Measurements from ENCODE around the gene KCNK1.

The KCNK1 gene

GRCh38 chr1:233613252-233614172 lies at the start of gene KCNK1:
TSS of gene KCNK1 (plus strand) at chr1:233614106. CDS start at chr1:233614172, 66 bp downstream.
- Histone ChIP-seq H3K9ac (ENCODE audit: low read length) (peak within 1 kb of the TSS; percentile 75), H4K20me1 (ENCODE audit: insufficient read depth, low read length) (no peaks in the 10 kb centered on the region), H3K4me2 (ENCODE audit: low read length) (peak within 1 kb of the TSS; percentile 76), H3K36me3 (replicated peaks; ENCODE audit: low read depth, low read length) (no peaks in the 10 kb centered on the region), H3K27me3 (ENCODE audit: low read depth, low read length) (no peaks in the 10 kb centered on the region), H3K9me3 (ENCODE audit: insufficient read depth, low read length) (no peaks in the 10 kb centered on the region), H3K4me3 (ENCODE audit: low read length) (peak within 1 kb of the TSS; percentile 90), H3K79me2 (ENCODE audit: low read length) (peaks cover 16% of the 10 kb centered on the region), H3K4me1 (ENCODE audit: low read length) (peaks cover 39% of the 10 kb centered on the region), H3K27ac (ENCODE audit: low read length) (peak within 1 kb of the TSS; percentile 37; the same call in 1 of the 2 replicates), H2AFZ (ENCODE audit: low read depth, low read length) (peak within 1 kb of the TSS; percentile 76)
- TF ChIP-seq, protein P1, sequence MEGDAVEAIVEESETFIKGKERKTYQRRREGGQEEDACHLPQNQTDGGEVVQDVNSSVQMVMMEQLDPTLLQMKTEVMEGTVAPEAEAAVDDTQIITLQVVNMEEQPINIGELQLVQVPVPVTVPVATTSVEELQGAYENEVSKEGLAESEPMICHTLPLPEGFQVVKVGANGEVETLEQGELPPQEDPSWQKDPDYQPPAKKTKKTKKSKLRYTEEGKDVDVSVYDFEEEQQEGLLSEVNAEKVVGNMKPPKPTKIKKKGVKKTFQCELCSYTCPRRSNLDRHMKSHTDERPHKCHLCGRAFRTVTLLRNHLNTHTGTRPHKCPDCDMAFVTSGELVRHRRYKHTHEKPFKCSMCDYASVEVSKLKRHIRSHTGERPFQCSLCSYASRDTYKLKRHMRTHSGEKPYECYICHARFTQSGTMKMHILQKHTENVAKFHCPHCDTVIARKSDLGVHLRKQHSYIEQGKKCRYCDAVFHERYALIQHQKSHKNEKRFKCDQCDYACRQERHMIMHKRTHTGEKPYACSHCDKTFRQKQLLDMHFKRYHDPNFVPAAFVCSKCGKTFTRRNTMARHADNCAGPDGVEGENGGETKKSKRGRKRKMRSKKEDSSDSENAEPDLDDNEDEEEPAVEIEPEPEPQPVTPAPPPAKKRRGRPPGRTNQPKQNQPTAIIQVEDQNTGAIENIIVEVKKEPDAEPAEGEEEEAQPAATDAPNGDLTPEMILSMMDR (IDR thresholded peaks at IDR 0.05; ENCODE audit: low read depth, low read length), result no peak
- TF ChIP-seq EZH2phosphoT487 (IDR thresholded peaks at IDR 0.05; ENCODE audit: low read depth), result no peak

DNA sequence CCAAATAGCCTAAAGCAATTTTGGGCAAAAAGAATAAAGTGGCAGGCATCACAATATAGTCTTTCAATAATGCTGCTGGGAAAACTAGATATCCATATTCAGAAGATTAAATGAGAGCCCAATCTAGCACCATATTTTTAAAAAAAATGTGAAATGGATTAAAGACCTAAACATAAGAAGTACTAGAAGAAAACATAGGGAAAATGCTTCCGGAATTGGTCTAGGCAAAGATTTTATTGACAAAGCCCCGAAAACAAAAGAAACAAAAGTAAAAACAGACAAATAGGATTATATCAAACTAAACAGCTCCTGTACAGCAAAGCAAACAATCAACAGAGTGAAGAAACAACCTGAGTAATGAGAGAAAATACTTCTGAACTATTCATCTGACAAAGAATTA lies 48.6 kb upstream of the KCNK1 start:
- no peak for TF ChIP-seq EZH2phosphoT487 (IDR thresholded peaks at IDR 0.05; ENCODE audit: low read depth)
- TF ChIP-seq, protein P1 (IDR thresholded peaks at IDR 0.05; ENCODE audit: low read depth, low read length), result no peak
- no peaks in the 10 kb centered on the region for H3K36me3 ChIP-seq (replicated peaks; ENCODE audit: low read depth, low read length)
- H3K79me2 ChIP-seq (ENCODE audit: low read length), result no peaks in the 10 kb centered on the region
- H3K9ac ChIP-seq (ENCODE audit: low read length), result no peak overlapping the region
- H3K27ac ChIP-seq (ENCODE audit: low read length), result no peak overlapping the region
- peaks cover 22% of the 10 kb centered on the region for H3K9me3 ChIP-seq (ENCODE audit: insufficient read depth, low read length)
- H2AFZ ChIP-seq (ENCODE audit: low read depth, low read length), result no peak overlapping the region
- H4K20me1 ChIP-seq (ENCODE audit: insufficient read depth, low read length), result no peaks in the 10 kb centered on the region
- H3K4me3 ChIP-seq (ENCODE audit: low read length), result no peak overlapping the region
- H3K27me3 ChIP-seq (ENCODE audit: low read depth, low read length), result 0 out of 2 replicates have a peak, but pooled peaks cover 2% of the 10 kb centered on the region
- H3K4me2 ChIP-seq (ENCODE audit: low read length), result no peak overlapping the region
- no peaks in the 10 kb centered on the region for H3K4me1 ChIP-seq (ENCODE audit: low read length)

DNA sequence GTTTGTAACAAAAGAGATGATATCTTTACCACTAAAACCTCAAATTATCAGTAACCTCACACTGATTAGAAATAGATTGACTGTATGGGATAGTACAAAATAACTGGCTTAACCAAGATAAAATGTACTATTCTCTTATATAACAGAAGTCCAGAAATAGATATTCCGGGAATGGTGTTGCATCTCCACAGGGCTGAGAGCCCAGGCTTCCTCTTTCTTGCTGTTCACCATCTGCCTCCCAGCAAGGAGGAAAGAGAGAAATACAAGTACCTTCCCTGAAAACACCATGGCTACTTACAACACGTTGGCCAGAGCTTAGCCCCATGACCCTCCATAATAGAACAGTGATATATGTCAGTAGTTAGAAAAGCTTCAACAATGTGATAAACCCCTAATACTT lies 47.0 kb upstream of the KCNK1 start:
- no peak overlapping the region for H3K9ac ChIP-seq (ENCODE audit: low read length)
- H3K36me3 ChIP-seq (replicated peaks; ENCODE audit: low read depth, low read length), result no peaks in the 10 kb centered on the region
- no peaks in the 10 kb centered on the region for H3K4me1 ChIP-seq (ENCODE audit: low read length)
- H3K27ac ChIP-seq (ENCODE audit: low read length), result no peak overlapping the region
- H4K20me1 ChIP-seq (ENCODE audit: insufficient read depth, low read length), result no peaks in the 10 kb centered on the region
- no peak overlapping the region for H2AFZ ChIP-seq (ENCODE audit: low read depth, low read length)
- H3K9me3 ChIP-seq (ENCODE audit: insufficient read depth, low read length), result peaks cover 11% of the 10 kb centered on the region
- H3K4me2 ChIP-seq (ENCODE audit: low read length), result no peak overlapping the region
- H3K27me3 ChIP-seq (ENCODE audit: low read depth, low read length), result 0 out of 2 replicates have a peak, but pooled peaks cover 3% of the 10 kb centered on the region
- H3K4me3 ChIP-seq (ENCODE audit: low read length), result no peak overlapping the region
- H3K79me2 ChIP-seq (ENCODE audit: low read length), result no peaks in the 10 kb centered on the region
- no peak for TF ChIP-seq EZH2phosphoT487 (IDR thresholded peaks at IDR 0.05; ENCODE audit: low read depth)
- TF ChIP-seq, protein P1 (IDR thresholded peaks at IDR 0.05; ENCODE audit: low read depth, low read length), result no peak

GRCh38 chr1:233569636-233570035 lies 44.3 kb upstream of the KCNK1 start:
- H3K9ac ChIP-seq (ENCODE audit: low read length), result no peak overlapping the region
- no peaks in the 10 kb centered on the region for H3K9me3 ChIP-seq (ENCODE audit: insufficient read depth, low read length)
- H3K27me3 ChIP-seq (ENCODE audit: low read depth, low read length), result 0 out of 2 replicates have a peak, but pooled peaks cover 3% of the 10 kb centered on the region
- no peak overlapping the region for H2AFZ ChIP-seq (ENCODE audit: low read depth, low read length)
- no peaks in the 10 kb centered on the region for H4K20me1 ChIP-seq (ENCODE audit: insufficient read depth, low read length)
- H3K4me1 ChIP-seq (ENCODE audit: low read length), result no peaks in the 10 kb centered on the region
- no peaks in the 10 kb centered on the region for H3K36me3 ChIP-seq (replicated peaks; ENCODE audit: low read depth, low read length)
- TF ChIP-seq, protein P1 (IDR thresholded peaks at IDR 0.05; ENCODE audit: low read depth, low read length), result no peak
- TF ChIP-seq EZH2phosphoT487 (IDR thresholded peaks at IDR 0.05; ENCODE audit: low read depth), result no peak
- H3K79me2 ChIP-seq (ENCODE audit: low read length), result no peaks in the 10 kb centered on the region
- no peak overlapping the region for H3K4me2 ChIP-seq (ENCODE audit: low read length)
- no peak overlapping the region for H3K4me3 ChIP-seq (ENCODE audit: low read length)
- no peak overlapping the region for H3K27ac ChIP-seq (ENCODE audit: low read length)

Data from OCI-LY3 (cell line).